Epithelial cell of esophagus (primary cell): Measurements from ENCODE around the gene PKNOX2.
A peak's percentile ranks its signal among the peaks of the same experiment; 100 is the strongest.

Experiments used
- DNase-seq: peaks from one replicate; pipeline ENCODE4 v3.0.0; 2010; ENCODE audit warnings: low read depth
- H3K4me3 ChIP-seq: 2 replicates; pipeline ENCODE4 v1.5.1; 2011; ENCODE audit warnings: mild to moderate bottlenecking, low read length, control low read depth
- TF ChIP-seq, protein P1 (sequence below): IDR thresholded peaks from 2 replicates; pipeline ENCODE4 v1.5.1; 2011; ENCODE audit warnings: low read depth, mild to moderate bottlenecking, low read length, control low read depth, inconsistent platforms; ENCODE audit not compliant: insufficient read depth; ENCODE audit errors: missing control alignments

Gene PKNOX2

DNA sequence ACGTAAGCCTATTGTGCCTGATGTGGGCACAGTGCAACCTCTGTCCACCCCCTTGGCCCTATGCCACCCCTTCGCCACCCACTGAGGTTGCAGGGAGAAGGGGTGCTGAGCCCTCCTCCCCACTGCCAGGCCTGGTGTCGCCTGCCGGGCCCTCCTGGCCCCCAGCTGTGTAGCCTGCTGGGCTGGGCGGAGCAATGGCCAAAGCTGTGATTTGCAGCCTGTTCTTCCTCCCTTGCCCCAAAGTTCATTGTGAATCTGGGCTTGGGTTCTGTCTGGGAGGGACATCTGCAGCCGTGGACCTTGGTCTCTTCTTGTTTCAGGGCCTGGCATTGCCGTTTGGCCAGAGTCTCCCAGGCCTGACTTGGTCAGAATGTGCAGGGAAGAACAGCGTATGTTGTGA, 121.9 kb downstream of the PKNOX2 start:
- TF ChIP-seq, protein P1, sequence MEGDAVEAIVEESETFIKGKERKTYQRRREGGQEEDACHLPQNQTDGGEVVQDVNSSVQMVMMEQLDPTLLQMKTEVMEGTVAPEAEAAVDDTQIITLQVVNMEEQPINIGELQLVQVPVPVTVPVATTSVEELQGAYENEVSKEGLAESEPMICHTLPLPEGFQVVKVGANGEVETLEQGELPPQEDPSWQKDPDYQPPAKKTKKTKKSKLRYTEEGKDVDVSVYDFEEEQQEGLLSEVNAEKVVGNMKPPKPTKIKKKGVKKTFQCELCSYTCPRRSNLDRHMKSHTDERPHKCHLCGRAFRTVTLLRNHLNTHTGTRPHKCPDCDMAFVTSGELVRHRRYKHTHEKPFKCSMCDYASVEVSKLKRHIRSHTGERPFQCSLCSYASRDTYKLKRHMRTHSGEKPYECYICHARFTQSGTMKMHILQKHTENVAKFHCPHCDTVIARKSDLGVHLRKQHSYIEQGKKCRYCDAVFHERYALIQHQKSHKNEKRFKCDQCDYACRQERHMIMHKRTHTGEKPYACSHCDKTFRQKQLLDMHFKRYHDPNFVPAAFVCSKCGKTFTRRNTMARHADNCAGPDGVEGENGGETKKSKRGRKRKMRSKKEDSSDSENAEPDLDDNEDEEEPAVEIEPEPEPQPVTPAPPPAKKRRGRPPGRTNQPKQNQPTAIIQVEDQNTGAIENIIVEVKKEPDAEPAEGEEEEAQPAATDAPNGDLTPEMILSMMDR = no peak
- no peak for DNase-seq
- no peak overlapping the region for H3K4me3 ChIP-seq

DNA sequence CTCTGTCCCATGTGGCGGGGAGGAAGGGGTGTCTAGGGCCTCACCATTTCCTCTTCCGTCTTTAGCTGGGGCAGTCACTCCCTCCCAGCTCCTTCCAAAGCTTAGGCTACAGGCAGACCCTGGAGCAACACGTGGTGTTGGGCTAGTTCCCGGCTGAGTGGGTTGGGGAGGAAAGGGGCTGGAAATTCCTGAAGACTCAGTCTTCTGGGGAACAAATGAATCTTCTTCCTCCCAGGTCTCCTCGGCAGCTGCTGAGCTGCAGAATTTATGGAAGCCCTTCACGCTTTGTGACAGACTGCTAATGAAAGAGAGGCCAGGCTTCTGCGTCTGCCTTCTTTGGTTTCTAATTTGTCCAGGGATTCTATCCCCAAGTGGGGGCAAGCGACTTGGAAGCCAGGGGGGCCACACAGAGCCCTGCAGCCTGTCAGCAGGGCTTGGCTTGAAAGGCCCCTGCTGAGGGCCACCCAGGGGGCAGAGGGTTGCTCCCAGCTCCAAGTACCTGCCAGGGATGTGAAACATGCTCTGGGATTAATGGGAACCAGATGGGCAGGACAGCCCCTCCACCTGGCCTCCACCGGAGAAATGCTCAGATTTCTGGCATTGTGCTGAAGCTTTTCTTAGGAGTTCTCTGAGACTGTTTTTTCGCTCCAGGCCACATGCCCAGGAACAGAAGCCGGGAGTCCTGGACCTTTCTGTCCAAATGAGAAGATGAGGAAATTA, 123.1 kb downstream of the PKNOX2 start:
- TF ChIP-seq, protein P1 = no peak
- no peak for DNase-seq
- H3K4me3 ChIP-seq = no peak overlapping the region

DNA sequence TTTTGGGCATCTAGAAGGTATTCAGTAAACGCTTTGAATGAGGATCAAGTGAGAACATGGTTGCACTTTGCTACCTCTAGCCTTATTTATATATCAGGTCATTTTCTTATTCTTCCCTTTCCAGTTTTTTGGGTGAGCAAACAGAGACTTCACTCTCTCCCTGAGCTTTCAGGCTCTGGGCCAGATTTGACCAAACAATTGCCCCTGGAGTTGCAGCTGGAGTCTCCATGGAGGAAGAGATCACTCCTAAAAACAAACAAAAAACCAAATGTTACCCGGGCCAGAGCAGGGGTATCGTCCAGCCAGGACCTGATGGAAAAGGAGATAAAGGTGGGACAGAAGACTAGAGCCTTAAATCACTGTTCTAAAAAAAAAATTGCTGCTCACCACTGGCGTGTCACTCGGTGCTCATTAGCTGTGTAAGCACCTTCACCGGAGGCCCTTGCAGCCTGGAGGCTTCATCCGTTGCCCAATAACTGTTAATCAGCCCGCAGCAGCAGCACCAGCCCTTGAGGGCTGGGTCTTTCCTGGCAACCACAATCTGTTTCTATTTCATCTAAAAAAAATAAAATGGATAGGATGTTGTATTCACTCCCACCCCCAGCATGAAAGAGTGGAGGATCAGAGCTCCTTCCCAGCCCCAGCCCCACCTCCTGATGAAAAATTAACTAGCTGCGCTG, 125.0 kb downstream of the PKNOX2 start:
- DNase-seq = peak; percentile 15
- no peak overlapping the region for H3K4me3 ChIP-seq
- TF ChIP-seq, protein P1 = no peak

DNA sequence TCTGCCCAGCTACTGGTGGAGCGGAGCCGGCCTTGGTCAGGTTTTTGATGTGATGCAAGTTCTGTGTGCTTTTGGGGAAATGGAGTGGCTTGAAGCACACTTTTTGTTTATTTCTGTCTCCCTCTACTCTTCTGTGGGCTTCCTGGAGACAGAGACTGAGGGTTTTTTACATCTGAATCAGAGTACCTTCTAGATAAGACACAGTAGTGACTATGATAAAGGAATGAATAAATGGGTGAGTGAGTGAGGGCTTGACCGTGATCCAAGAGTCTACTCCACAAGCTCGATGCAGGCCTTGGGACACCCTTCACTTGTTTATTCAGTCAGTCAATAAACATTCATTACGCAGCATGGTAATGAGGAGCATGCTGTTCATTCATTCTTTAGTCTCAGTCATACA, 125.7 kb downstream of the PKNOX2 start:
- no peak overlapping the region for H3K4me3 ChIP-seq
- TF ChIP-seq, protein P1 = no peak
- DNase-seq = no peak

DNA sequence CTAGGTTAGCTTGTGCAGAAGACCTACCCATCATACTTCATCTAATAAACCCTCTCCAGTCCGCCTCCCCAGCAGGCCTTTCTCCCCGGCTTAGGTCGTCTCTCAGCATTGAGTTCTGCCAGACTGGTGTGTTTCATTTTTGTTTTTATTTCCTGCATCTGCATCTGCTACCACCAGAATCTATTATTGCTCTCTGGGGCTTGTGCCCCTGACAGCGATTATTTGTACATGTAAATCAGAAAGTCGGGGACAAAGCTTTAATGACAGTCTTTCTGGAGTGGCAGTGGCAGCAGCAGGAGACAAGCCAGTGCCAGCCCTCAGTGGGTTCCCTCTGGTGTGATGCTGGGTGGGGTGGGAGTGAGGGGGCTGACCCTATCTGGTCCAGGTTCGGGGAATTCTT, 127.5 kb downstream of the PKNOX2 start:
- DNase-seq = no peak
- no peak overlapping the region for H3K4me3 ChIP-seq
- TF ChIP-seq, protein P1 = no peak

DNA sequence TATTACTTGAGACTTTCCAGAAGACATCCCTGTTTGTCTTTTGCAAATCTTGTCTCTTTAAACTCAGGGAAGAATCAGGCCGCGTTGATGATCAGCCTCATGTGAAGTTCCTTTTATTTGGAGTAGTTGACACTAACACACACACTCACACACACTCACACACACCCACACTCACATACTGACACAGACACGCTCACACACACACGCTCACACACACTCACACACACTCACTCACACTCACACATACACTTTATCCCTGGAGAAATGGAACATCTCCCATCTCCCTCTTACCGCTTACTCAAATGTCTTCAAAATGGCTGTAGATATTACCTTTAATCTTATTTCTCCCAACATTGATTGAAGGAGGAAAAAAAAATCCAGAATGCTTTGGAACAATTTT, 129.0 kb downstream of the PKNOX2 start:
- DNase-seq = no peak
- no peak overlapping the region for H3K4me3 ChIP-seq
- TF ChIP-seq, protein P1 = no peak
